Neural progenitor cell (in vitro differentiated cells): ENCODE measurements around the gene SLC15A1.

Source experiments
- EZH2 ChIP-seq: fragments of 200-600 bp; sonication (generic); IDR thresholded peaks from 2 replicates; pipeline ENCODE4 v1.6.1; 2017; ENCODE audit warnings: antibody characterized with exemption, mild to moderate bottlenecking, moderate library complexity
- TF ChIP-seq, protein P1 (sequence below): fragments of 200-600 bp; sonication (generic); IDR thresholded peaks from 2 replicates; pipeline ENCODE4 v1.5.1; 2017; ENCODE audit warnings: antibody characterized with exemption, mild to moderate bottlenecking

- TF ChIP-seq, protein P1, sequence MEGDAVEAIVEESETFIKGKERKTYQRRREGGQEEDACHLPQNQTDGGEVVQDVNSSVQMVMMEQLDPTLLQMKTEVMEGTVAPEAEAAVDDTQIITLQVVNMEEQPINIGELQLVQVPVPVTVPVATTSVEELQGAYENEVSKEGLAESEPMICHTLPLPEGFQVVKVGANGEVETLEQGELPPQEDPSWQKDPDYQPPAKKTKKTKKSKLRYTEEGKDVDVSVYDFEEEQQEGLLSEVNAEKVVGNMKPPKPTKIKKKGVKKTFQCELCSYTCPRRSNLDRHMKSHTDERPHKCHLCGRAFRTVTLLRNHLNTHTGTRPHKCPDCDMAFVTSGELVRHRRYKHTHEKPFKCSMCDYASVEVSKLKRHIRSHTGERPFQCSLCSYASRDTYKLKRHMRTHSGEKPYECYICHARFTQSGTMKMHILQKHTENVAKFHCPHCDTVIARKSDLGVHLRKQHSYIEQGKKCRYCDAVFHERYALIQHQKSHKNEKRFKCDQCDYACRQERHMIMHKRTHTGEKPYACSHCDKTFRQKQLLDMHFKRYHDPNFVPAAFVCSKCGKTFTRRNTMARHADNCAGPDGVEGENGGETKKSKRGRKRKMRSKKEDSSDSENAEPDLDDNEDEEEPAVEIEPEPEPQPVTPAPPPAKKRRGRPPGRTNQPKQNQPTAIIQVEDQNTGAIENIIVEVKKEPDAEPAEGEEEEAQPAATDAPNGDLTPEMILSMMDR = no peak
- TF ChIP-seq EZH2 = no peak
Measured at GRCh38 chr13:98707281-98707999, 45.0 kb downstream of the SLC15A1 start.
